Hepatocyte (in vitro differentiated cells): Measurements from ENCODE around the gene RPUSD4. TPM values are rescaled to one million over a fixed set of nuclear protein-coding genes. Genes with fewer than 3 reads are reported as not detected.

Experiments used
- DNase-seq: peaks from one replicate; pipeline ENCODE4 v3.0.0-alpha.2; 2016; ENCODE audit warnings: low spot score
- H2AFZ ChIP-seq: fragments of 200-600 bp; sonication (generic); 2 replicates; pipeline ENCODE4 v1.6.0; 2016; ENCODE audit warnings: antibody characterized with exemption, mild to moderate bottlenecking
- H3K27ac ChIP-seq: fragments of 200-600 bp; sonication (generic); 2 replicates; pipeline ENCODE4 v1.5.1; 2016; ENCODE audit warnings: mild to moderate bottlenecking
- H3K27me3 ChIP-seq: fragments of 200-600 bp; sonication (generic); 2 replicates; pipeline ENCODE4 v1.6.1; 2016
- H3K36me3 ChIP-seq: fragments of 200-600 bp; sonication (generic); replicated peaks from 2 replicates; pipeline ENCODE4 v1.5.1; 2016; ENCODE audit warnings: low read depth; ENCODE audit not compliant: insufficient read depth
- H3K4me1 ChIP-seq: fragments of 200-600 bp; sonication (generic); 2 replicates; pipeline ENCODE4 v1.5.1; 2016; ENCODE audit warnings: mild to moderate bottlenecking, moderate library complexity; ENCODE audit not compliant: insufficient read depth
- H3K4me2 ChIP-seq: fragments of 200-600 bp; sonication (generic); 2 replicates; pipeline ENCODE4 v1.6.0; 2016
- H3K4me3 ChIP-seq: fragments of 200-600 bp; sonication (generic); 2 replicates; pipeline ENCODE4 v1.5.1; 2016; ENCODE audit warnings: mild to moderate bottlenecking
- H3K79me2 ChIP-seq: fragments of 200-600 bp; sonication (generic); 2 replicates; pipeline ENCODE4 v1.6.0; 2017; ENCODE audit warnings: mild to moderate bottlenecking
- H3K9me2 ChIP-seq: fragments of 200-600 bp; sonication (generic); replicated peaks from 2 replicates; pipeline ENCODE4 v1.6.0; 2017; ENCODE audit warnings: mild to moderate bottlenecking; ENCODE audit not compliant: insufficient read depth
- H3K9me3 ChIP-seq: fragments of 200-600 bp; sonication (generic); 2 replicates; pipeline ENCODE4 v1.5.1; 2016; ENCODE audit warnings: low read depth, mild to moderate bottlenecking
- H4K20me1 ChIP-seq: fragments of 200-600 bp; sonication (generic); 2 replicates; pipeline ENCODE4 v1.6.0; 2016; ENCODE audit warnings: mild to moderate bottlenecking; ENCODE audit not compliant: insufficient read depth, poor library complexity, severe bottlenecking
- EZH2 ChIP-seq: fragments of 200-600 bp; sonication (generic); IDR thresholded peaks from 2 replicates; pipeline ENCODE4 v1.6.1; 2016; ENCODE audit warnings: antibody characterized with exemption, mild to moderate bottlenecking, borderline replicate concordance
- EZH2phosphoT487 ChIP-seq: fragments of 200-600 bp; sonication (generic); IDR thresholded peaks from one replicate; pipeline ENCODE4 v1.6.1; 2018; ENCODE audit warnings: antibody characterized with exemption, mild to moderate bottlenecking, low read depth, moderate library complexity; ENCODE audit not compliant: unreplicated experiment, severe bottlenecking
- WGBS: methylation state at CpG from one replicate; pipeline ENCODE4 v1.1.6; 2016; ENCODE audit warnings: low lambda C conversion rate; ENCODE audit errors: missing lambda C conversion rate; 5-methylcytosine and 5-hydroxymethylcytosine counted together
- polyA plus RNA-seq: library from polyadenylated mRNA; unstranded; fragments of >200 nt; fragmentation: Nextera tagmentation; extraction: Ambion mirVana; gene quantifications from 2 replicates; pipeline ENCODE4 v1.2.1, GENCODE V29; 2016
- total RNA-seq: library from RNA; depleted of rRNA; stranded (reverse); fragments of >200 nt; gene quantifications from 2 replicates; pipeline ENCODE4 v1.2.3, GENCODE V29; 2014
- TF ChIP-seq, protein P1 (sequence below): fragments of 200-600 bp; sonication (generic); IDR thresholded peaks from 2 replicates; pipeline ENCODE4 v1.5.1; 2016; ENCODE audit warnings: antibody characterized with exemption, mild to moderate bottlenecking; ENCODE audit not compliant: poor library complexity

The RPUSD4 gene
- total and polyA plus RNA-seq, 2 experiments from 2014 or later: 16.5 to 26.4 TPM

GRCh38 chr11:126232683-126233082 is 21.2 kb upstream of the RPUSD4 start:
- no peak for DNase-seq
- Histone ChIP-seq H2AFZ (no peak overlapping the region), H3K27me3 (no peaks in the 10 kb centered on the region), H3K4me1 (no peaks in the 10 kb centered on the region), H4K20me1 (no peaks in the 10 kb centered on the region), H3K9me2 (no peaks in the 10 kb centered on the region), H3K9me3 (no peaks in the 10 kb centered on the region), H3K4me3 (no peak overlapping the region), H3K27ac (no peak overlapping the region), H3K36me3 (no peaks in the 10 kb centered on the region), H3K79me2 (peaks cover 16% of the 10 kb centered on the region), H3K4me2 (no peak overlapping the region)
- no peak for TF ChIP-seq EZH2
- TF ChIP-seq EZH2phosphoT487: no peak
- TF ChIP-seq, protein P1, sequence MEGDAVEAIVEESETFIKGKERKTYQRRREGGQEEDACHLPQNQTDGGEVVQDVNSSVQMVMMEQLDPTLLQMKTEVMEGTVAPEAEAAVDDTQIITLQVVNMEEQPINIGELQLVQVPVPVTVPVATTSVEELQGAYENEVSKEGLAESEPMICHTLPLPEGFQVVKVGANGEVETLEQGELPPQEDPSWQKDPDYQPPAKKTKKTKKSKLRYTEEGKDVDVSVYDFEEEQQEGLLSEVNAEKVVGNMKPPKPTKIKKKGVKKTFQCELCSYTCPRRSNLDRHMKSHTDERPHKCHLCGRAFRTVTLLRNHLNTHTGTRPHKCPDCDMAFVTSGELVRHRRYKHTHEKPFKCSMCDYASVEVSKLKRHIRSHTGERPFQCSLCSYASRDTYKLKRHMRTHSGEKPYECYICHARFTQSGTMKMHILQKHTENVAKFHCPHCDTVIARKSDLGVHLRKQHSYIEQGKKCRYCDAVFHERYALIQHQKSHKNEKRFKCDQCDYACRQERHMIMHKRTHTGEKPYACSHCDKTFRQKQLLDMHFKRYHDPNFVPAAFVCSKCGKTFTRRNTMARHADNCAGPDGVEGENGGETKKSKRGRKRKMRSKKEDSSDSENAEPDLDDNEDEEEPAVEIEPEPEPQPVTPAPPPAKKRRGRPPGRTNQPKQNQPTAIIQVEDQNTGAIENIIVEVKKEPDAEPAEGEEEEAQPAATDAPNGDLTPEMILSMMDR: no peak
- 92% methylated on average over 3 of the region's 3 CpGs for WGBS

DNA sequence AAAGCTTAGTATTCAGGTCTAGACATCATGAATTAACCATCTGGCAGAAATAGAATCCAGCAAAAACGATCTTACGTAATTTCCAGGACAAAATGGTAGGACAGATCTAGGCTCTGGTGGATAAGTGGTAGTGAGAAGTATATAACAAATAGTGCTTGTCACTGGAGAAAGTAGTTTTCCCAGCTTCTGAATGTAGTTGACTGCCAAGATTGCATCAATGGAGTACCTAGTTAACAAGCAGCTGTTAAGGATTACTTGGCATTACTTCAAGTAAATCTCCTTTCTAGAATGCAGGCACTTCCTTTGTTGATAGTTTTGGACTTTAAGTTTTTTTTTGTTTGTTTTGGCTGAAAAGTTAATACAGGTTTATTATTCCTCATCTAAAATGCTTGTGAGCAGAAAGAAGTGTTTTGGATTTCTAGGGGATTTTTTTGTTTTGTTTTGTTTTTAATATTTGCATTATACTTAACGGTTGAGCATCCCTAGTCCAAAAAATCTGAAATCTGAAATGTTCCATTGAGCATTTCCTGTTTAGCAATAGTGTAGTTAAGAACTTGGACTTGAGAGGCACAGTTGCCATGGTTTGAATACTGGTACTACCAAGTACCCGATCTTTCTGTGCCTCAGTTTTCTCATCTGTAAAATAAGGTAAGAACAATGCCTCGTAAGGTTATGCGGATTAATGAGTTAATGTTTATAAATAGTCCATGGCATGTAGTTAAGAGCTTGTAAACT is 20.4 kb upstream of the RPUSD4 start:
- Histone ChIP-seq H3K79me2 (peaks cover 24% of the 10 kb centered on the region), H3K4me3 (no peak overlapping the region), H3K4me2 (no peak overlapping the region), H3K27me3 (no peaks in the 10 kb centered on the region), H3K9me3 (no peaks in the 10 kb centered on the region), H4K20me1 (peaks cover 6% of the 10 kb centered on the region), H3K36me3 (no peaks in the 10 kb centered on the region), H2AFZ (no peak overlapping the region), H3K9me2 (no peaks in the 10 kb centered on the region), H3K27ac (no peak overlapping the region), H3K4me1 (no peaks in the 10 kb centered on the region)
- TF ChIP-seq EZH2 (no peak), EZH2phosphoT487 (no peak)
- TF ChIP-seq, protein P1: no peak
- 68% methylated on average over 6 of the region's 6 CpGs for WGBS
- peak; percentile 9 for DNase-seq

GRCh38 chr11:126229858-126230540 is 18.5 kb upstream of the RPUSD4 start:
- WGBS: 75% methylated on average over 3 of the region's 3 CpGs
- Histone ChIP-seq H2AFZ (no peak overlapping the region), H3K36me3 (no peaks in the 10 kb centered on the region), H3K79me2 (peaks cover 36% of the 10 kb centered on the region), H3K4me2 (no peak overlapping the region), H4K20me1 (peaks cover 6% of the 10 kb centered on the region), H3K9me2 (no peaks in the 10 kb centered on the region), H3K4me1 (no peaks in the 10 kb centered on the region), H3K27ac (no peak overlapping the region), H3K27me3 (no peaks in the 10 kb centered on the region), H3K9me3 (no peaks in the 10 kb centered on the region), H3K4me3 (no peak overlapping the region)
- DNase-seq: no peak
- TF ChIP-seq EZH2phosphoT487: no peak
- TF ChIP-seq EZH2: no peak
- TF ChIP-seq, protein P1: no peak
